BLaER1 (cell line): ENCODE data around the gene MOGAT3.

Experiments
- H3K27ac ChIP-seq: shearing (Covaris generic); formaldehyde crosslinking; 2 replicates; pipeline ENCODE4 v1.8.1; 2022
- H3K27me3 ChIP-seq: shearing (Covaris generic); formaldehyde crosslinking; 2 replicates; pipeline ENCODE4 v1.8.1; 2022
- H3K36me3 ChIP-seq: shearing (Covaris generic); formaldehyde crosslinking; 2 replicates; pipeline ENCODE4 v1.8.1; 2022
- H3K4me1 ChIP-seq: shearing (Covaris generic); formaldehyde crosslinking; 2 replicates; pipeline ENCODE4 v1.8.1; 2022
- H3K4me2 ChIP-seq: shearing (Covaris generic); formaldehyde crosslinking; 2 replicates; pipeline ENCODE4 v1.8.1; 2022
- H3K4me3 ChIP-seq: shearing (Covaris generic); formaldehyde crosslinking; 2 replicates; pipeline ENCODE4 v1.8.1; 2022
- H3K9ac ChIP-seq: shearing (Covaris generic); formaldehyde crosslinking; 2 replicates; pipeline ENCODE4 v1.8.1; 2022
- H3K9me3 ChIP-seq: shearing (Covaris generic); formaldehyde crosslinking; 2 replicates; pipeline ENCODE4 v1.8.1; 2022
- H4K20me1 ChIP-seq: shearing (Covaris generic); formaldehyde crosslinking; 2 replicates; pipeline ENCODE4 v1.8.1; 2022
- Cebpa-rat ChIP-seq: shearing (Covaris generic); IDR thresholded peaks from 2 replicates; pipeline ENCODE4 v1.8.1; 2022

MOGAT3 gene

GRCh38 chr7:101234636-101235035 is 33.8 kb upstream of the MOGAT3 start:
- TF ChIP-seq Cebpa-rat, result no peak
- H3K9ac ChIP-seq, result no peak overlapping the region
- no peaks in the 10 kb centered on the region for H3K9me3 ChIP-seq
- no peaks in the 10 kb centered on the region for H3K27me3 ChIP-seq
- H3K36me3 ChIP-seq, result peaks cover 47% of the 10 kb centered on the region
- H3K4me3 ChIP-seq, result no peak overlapping the region
- H3K27ac ChIP-seq, result no peak overlapping the region
- H3K4me1 ChIP-seq, result peaks cover 54% of the 10 kb centered on the region
- peaks cover 21% of the 10 kb centered on the region; the same call in 1 of the 2 replicates for H4K20me1 ChIP-seq
- H3K4me2 ChIP-seq, result no peak overlapping the region

- no peak overlapping the region for H3K27ac ChIP-seq
- H3K4me2 ChIP-seq, result no peak overlapping the region
- H3K4me1 ChIP-seq, result peaks cover 48% of the 10 kb centered on the region
- peaks cover 21% of the 10 kb centered on the region; the same call in 1 of the 2 replicates for H4K20me1 ChIP-seq
- no peak overlapping the region for H3K4me3 ChIP-seq
- TF ChIP-seq Cebpa-rat, result no peak
- peaks cover 52% of the 10 kb centered on the region for H3K36me3 ChIP-seq
- no peak overlapping the region for H3K9ac ChIP-seq
- no peaks in the 10 kb centered on the region for H3K27me3 ChIP-seq
- H3K9me3 ChIP-seq, result no peaks in the 10 kb centered on the region
These were observed 33.2 kb upstream of the MOGAT3 start for GRCh38 chr7:101233907-101234547.

DNA sequence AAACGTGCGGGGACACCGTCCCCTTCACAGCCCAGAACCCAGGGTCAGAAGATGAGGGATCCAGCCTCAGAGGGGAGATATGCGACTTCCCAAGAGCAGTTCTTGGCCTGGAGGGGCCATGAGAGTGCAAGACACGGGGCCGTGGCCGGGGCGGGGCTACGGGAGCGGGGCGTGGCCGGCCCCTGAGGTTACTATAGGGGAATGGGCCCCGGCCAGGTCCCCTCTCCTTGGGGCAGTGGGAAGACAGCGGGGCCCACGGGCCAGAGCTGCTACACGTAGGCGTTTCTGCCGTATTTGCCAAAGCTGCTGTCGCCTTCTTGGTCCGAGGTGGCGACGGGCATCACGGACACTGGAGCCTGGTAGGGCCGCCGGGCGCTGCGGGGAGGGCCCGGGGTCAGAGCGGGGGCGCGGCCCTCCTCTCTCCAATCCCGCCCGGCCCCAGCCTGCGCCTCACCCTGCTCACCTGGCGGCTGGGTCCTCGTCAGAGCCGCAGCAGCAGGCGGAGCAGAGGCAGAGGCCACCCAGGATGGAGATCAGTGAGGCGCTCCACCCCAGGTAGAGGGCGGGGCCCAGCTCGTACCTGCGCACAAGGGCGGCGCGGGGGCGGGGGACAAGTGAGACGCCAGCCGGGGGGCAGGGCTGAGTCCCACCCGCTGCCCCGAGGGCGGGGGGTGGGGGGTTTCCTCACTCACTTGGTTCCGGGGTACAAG is 31.5 kb upstream of the MOGAT3 start:
- Histone ChIP-seq H3K4me3 (no peak overlapping the region), H3K4me1 (peaks cover 34% of the 10 kb centered on the region), H3K27ac (no peak overlapping the region), H3K36me3 (peaks cover 69% of the 10 kb centered on the region), H3K9ac (no peak overlapping the region), H3K9me3 (no peaks in the 10 kb centered on the region), H4K20me1 (peaks cover 21% of the 10 kb centered on the region; the same call in 1 of the 2 replicates), H3K4me2 (no peak overlapping the region), H3K27me3 (no peaks in the 10 kb centered on the region)
- no peak for TF ChIP-seq Cebpa-rat

GRCh38 chr7:101231644-101232043 is 30.8 kb upstream of the MOGAT3 start:
- H3K4me1 ChIP-seq, result peaks cover 34% of the 10 kb centered on the region
- no peak overlapping the region for H3K27ac ChIP-seq
- no peaks in the 10 kb centered on the region for H3K27me3 ChIP-seq
- H3K36me3 ChIP-seq, result peaks cover 73% of the 10 kb centered on the region
- no peak for TF ChIP-seq Cebpa-rat
- H4K20me1 ChIP-seq, result peaks cover 21% of the 10 kb centered on the region; the same call in 1 of the 2 replicates
- no peak overlapping the region for H3K4me2 ChIP-seq
- no peak overlapping the region for H3K9ac ChIP-seq
- no peak overlapping the region for H3K4me3 ChIP-seq
- H3K9me3 ChIP-seq, result no peaks in the 10 kb centered on the region

DNA sequence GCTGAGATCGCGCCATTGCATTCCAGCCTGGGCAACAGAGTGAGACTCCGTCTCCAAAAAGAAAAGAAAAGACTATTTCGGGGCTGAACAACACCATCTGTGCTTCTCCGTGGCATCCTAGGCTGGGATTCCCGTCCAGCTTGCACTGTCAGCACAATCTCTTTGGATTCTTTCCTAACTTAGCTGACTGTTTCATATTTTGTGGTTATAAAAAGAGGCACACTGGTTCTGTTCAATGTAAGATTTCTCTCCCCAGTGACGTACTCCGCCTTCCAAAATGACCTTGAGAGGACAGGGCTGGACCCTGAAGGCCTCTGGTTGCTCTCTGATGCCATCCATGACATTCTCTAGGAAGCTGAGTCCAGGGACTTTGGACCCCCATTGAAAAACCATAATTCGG is 25.9 kb upstream of the MOGAT3 start:
- Histone ChIP-seq H3K27me3 (no peaks in the 10 kb centered on the region), H3K9ac (no peak overlapping the region), H3K4me1 (peaks cover 30% of the 10 kb centered on the region), H3K4me2 (peak overlapping the region; percentile 45), H4K20me1 (peaks cover 32% of the 10 kb centered on the region), H3K9me3 (no peaks in the 10 kb centered on the region), H3K36me3 (peaks cover 92% of the 10 kb centered on the region), H3K27ac (no peak overlapping the region), H3K4me3 (no peak overlapping the region)
- no peak for TF ChIP-seq Cebpa-rat

- Histone ChIP-seq H3K9ac (no peak overlapping the region), H3K27me3 (no peaks in the 10 kb centered on the region), H3K4me3 (no peak overlapping the region), H3K36me3 (peaks cover 95% of the 10 kb centered on the region), H3K4me2 (peak overlapping the region; percentile 46; the same call in 1 of the 2 replicates), H3K4me1 (peaks cover 29% of the 10 kb centered on the region), H3K9me3 (no peaks in the 10 kb centered on the region), H3K27ac (no peak overlapping the region), H4K20me1 (peaks cover 36% of the 10 kb centered on the region)
- no peak for TF ChIP-seq Cebpa-rat
These were observed 24.8 kb upstream of the MOGAT3 start for GRCh38 chr7:101225650-101226049.

GRCh38 chr7:101223528-101223927 is 22.7 kb upstream of the MOGAT3 start:
- Histone ChIP-seq H3K36me3 (peaks cover 76% of the 10 kb centered on the region), H3K4me2 (no peak overlapping the region), H3K4me3 (no peak overlapping the region), H3K9ac (no peak overlapping the region), H3K27me3 (no peaks in the 10 kb centered on the region), H3K9me3 (no peaks in the 10 kb centered on the region), H3K27ac (no peak overlapping the region), H4K20me1 (peaks cover 52% of the 10 kb centered on the region), H3K4me1 (peaks cover 46% of the 10 kb centered on the region)
- TF ChIP-seq Cebpa-rat, result no peak

DNA sequence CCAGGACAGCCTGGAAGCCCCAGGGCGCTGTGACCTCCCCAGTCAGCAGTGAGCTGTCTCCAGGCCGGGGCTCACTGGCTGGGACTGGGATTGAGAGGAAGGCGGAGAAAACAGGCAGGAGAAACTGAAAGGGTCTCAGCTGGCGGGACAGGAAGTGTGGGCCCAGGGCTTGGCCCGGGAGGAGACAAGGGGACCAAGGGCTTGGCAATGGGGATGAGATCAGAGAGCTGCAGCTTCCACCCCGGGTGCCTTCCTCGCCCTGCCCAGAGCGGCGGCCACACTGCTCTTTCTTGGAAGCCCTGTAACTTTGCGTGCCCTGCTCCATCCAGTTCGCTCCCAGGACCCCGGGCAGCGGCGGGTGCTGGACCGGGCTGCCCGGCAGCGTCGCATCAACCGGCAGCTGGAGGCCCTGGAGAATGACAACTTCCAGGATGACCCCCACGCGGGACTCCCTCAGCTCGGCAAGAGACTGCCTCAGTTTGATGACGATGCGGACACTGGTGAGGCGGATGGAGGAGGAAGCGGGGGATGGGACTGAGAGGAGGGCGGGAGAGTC is 21.5 kb upstream of the MOGAT3 start:
- no peak overlapping the region for H3K27ac ChIP-seq
- no peak for TF ChIP-seq Cebpa-rat
- H3K9ac ChIP-seq, result no peak overlapping the region
- peaks cover 65% of the 10 kb centered on the region for H3K36me3 ChIP-seq
- H4K20me1 ChIP-seq, result peaks cover 54% of the 10 kb centered on the region
- peaks cover 47% of the 10 kb centered on the region for H3K4me1 ChIP-seq
- no peak overlapping the region for H3K4me2 ChIP-seq
- no peaks in the 10 kb centered on the region for H3K9me3 ChIP-seq
- no peaks in the 10 kb centered on the region for H3K27me3 ChIP-seq
- H3K4me3 ChIP-seq, result no peak overlapping the region

GRCh38 chr7:101220295-101220694 is 19.5 kb upstream of the MOGAT3 start:
- H3K9ac ChIP-seq, result no peak overlapping the region
- peaks cover 56% of the 10 kb centered on the region for H3K36me3 ChIP-seq
- peaks cover 49% of the 10 kb centered on the region for H3K4me1 ChIP-seq
- H3K27me3 ChIP-seq, result no peaks in the 10 kb centered on the region
- TF ChIP-seq Cebpa-rat, result no peak
- H4K20me1 ChIP-seq, result peaks cover 54% of the 10 kb centered on the region
- no peaks in the 10 kb centered on the region for H3K9me3 ChIP-seq
- no peak overlapping the region for H3K27ac ChIP-seq
- no peak overlapping the region for H3K4me3 ChIP-seq
- peak overlapping the region; percentile 24; the same call in 1 of the 2 replicates for H3K4me2 ChIP-seq
